Activated naive CD4-positive, alpha-beta T cell treated with anti-CD3 and anti-CD28 coated beads, Interleukin-2, amount 50 U/mL, for 16 hours (primary cell): Measurements from ENCODE around the gene GPR84.
A peak's percentile ranks its signal among the peaks of the same experiment; 100 is the strongest.
"Not testable (repeated sequence)": the region's sequence is repeated elsewhere in the genome, so short reads cannot be mapped to it uniquely, and the experiment has no call there.

ENCODE experiments used
- DNase-seq: peaks from one replicate; pipeline ENCODE4 v3.0.0-alpha.2; 2020

The GPR84 gene

DNA sequence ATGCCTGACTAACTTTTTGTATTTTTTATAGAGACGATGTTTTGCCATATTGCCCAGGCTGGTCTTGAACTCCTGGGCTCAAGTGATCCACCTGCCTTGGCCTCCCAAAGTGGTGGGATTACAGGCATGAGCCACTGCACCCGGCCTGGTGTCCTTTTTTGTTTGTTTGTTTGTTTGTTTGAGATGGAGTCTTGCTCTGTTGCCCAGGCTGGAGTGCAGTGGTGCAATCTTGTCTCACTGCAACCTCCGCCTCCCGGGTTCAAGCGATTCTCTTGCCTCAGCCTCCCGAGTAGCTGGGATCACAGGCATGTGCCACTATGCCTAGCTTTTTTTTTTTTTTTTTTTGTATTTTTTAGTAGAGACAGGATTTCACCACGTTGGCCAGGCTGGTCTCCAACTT is 10.0 kb downstream of the GPR84 start:
- not testable (repeated sequence) for DNase-seq

DNA sequence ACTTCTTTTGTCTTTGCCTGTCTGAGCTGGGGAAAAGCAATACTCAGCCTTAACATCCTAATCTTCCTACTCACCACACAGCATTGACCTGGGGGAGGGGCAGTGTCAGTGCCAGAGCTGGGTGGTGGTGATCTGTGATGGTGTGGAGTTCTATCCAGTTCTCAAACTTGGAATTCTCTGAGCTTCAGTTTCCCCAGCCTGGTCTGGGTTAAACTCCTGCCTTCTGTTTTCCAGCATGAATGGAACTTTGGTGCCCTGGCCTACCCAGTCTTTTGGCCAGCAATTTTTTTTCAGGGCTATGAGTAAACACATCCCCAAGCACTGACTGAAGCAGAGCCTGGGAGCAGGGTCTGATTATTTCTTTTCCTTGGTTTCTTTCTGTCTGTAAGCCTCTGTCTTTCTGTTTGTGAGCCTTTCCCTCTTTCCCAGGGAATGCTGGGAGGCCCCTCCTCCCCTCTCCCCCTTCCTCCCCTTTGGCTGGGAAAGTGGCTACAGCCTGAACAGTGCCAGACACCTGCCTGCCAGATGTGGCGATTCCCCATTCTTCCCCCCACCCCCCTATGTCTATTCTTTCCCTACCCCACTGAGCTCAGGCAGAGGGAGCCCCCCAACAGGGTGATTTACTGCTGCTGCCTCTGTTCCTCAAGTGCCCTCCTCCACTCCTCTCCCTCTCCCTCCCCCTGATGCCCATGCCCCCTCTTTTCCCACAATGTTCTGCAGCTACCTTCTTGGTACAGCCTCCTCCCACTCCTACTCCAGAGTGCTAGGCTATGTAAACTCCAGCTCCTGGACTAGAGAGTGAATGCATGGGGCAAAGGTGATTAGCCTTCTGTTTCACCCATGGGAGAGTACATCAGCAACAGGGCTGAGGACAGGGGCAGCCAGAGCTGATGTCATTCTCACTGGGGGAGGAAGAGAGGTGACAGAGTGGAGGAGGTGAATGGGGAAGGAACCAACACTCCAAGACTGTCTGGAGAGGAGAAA is 11.1 kb downstream of the GPR84 start:
- no peak for DNase-seq

DNA sequence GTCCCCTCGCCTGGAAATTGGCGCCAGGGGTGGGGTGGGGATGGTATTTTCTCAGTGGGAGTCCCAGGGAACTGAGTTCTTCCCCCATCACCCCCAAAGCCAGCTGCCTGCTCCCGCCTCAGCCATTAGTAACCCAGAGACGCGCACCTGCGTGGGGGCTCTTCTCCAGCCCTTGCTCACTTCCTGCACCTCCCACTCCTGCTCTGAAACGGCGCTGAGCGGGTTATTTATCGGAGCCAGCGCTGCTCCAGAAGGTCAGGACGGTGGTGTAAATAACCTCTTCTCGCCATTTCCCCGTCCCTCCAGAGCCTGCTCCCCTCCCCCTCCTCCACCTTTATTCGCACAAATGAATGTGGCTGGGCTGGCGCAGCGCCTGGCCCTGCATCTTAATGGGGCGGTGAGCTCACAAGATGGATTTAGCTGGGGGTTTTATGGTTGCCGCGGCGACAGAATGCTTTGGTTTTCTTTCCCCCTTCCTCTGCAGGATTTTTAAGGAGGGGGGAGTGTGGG is 12.2 kb downstream of the GPR84 start:
- DNase-seq, result peak; percentile 60

DNA sequence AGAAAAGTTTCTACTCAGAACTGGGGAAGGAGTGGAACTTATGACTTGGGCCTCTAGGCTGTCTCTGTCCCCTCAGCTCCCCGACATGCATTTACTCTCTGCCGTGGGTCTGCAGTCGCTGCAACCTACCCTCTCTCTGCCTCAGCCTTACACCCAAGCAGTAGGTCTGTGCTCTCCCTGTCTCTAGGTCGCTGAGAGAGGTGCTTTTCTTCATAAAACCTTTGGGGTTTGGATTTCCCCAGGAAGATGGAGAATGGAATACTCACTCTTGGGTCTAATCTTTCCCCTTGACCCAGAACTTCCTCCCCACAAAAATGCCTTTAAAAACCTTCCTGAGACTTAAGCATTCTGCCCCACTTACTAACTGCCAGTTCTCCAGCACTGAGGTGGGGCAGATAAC is 12.9 kb downstream of the GPR84 start:
- DNase-seq, result no peak

DNA sequence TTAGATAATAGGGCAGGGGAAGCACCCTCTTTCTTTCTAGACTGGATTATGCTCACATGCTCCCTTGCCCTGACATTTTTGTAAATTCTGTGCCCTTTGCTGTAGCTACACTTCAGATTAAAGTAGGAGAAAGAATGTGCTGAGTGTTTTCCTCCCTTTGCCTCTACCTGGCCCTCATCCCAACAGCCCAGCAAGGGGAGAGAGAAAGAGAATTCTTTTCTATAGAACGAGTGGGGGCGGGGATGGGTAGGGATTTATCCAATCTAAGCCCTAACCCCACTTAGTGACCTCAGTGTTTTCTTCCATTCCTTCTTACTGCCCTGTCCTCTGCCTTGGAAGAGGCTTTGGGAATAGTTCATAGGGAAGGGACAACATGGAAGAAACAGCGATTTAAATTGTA is 13.5 kb downstream of the GPR84 start:
- no peak for DNase-seq

DNA sequence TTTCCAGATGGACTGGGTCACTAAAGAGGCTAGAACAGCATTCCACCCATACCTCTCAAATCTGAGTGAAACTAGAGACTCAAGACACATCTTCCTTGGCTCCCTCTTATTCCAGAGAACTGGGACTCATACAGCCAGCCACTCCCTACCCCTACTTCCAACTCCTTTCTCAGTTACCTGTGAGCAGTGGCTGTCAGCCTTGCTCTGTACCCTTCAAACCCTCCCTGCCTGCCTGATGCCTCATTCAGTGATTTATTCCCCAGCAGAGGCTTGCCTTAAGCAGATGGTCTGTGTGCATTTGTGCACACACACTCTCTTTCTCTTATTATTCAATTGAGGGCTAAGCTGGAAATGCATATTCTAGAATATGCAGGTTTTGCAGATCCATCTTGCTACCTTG is 14.6 kb downstream of the GPR84 start:
- DNase-seq, result no peak

DNA sequence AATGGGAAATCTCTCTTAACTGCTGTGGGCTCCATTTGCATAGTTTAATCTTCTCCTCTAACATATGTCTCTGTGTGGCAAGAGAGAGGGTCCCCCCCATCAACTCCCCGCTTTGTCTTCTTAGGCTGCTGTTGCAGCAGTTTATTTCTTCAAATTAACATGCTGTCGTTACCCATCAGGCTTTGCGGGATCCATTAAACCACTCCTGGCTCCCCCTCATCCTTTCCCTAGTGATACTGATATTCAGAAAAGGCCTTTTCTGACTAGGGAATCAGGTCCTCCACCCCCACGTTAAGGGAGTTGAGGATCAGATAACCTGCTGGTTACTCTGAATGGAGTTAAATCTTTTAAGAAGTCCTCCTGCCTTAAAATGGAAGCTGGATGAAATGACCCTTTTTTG is 15.2 kb downstream of the GPR84 start:
- DNase-seq, result no peak

DNA sequence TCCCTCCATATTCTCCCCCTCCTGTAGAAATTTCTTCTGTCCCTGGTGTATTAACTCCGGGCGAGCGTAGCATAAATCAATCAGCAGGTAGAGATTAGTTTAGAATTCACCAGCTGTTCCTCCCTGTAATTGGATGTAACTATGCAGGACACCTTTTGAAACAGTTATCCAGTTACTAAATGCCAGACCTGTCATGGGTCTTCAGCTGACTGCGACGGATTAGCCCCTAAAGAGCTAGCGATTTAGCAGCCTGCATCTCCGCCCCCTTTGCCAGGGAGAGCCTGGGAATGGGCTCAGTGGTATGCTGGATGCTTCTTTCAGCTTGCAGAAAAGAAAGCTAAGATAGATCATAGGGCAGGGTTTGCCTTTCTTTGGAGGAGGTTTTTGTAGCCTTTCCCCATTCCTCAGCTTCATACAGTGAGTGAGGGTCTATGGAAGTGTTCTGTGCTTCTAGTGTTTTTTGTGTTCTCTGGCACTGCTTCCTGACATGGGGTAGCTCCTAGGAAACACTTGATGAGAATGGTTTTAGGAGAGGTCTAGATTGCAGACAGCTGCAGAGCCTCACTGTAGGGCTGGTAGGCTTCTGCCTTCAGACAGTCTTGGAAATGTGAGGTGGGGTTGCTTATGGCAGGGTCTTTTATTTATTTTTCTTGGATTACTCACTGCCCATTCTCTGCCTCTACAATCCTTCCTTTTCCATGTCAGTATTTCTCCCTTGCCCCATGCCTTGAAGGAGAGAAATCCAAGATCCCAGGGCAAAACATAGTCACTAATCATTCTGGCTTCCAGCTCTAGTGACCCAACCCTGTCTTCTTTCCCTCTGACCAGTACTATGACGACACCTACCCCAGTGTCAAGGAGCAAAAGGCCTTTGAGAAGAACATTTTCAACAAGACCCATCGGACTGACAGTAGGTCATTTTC is 22.6 kb downstream of the GPR84 start:
- no peak for DNase-seq

DNA sequence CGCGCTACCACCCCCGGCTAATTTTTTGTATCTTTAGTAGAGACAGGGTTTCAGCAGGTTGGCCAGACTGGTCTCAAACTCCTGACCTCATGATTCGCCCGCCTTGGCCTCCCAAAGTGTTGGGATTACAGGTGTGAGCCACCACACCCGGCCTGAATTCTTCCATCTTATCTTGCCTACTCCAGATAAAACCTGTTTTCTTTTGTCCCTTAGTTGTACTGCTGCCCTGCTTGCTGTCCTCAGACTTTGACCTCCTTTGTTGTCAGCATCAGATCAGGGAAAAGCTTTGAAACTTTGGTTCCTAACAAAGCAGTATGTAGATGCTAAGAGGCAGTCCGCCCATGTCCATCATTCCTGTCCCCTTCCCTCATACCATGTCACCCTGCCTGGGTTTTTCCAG is 23.4 kb downstream of the GPR84 start:
- no peak for DNase-seq

DNA sequence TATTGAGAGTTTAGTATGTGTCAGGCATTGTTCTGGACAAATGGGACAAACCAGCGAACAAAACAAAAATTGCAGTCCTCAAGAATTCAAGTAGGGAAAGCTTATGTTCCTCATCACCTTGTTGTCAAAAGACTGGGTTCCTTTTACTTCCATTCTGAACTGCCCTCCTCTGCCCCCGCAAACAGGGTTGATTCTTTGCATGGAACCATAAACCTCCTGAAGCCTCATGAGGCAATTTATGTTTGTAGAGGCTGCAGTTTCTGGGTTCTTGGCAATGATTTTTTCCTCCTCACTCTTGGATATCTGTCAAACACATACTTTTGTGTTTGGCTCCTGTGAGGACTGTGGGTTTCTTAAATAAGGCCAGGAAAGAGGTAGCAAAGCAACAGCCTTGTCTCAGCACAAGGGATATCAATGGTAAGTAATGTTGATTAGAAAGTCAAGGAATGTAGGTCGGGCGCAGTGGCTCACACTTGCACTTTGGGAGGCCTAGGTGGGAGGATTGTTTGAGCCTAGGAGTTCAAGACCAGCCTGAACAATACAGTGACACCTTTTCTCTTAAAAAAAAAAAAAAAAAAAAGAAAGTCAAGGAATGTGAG is 25.5 kb downstream of the GPR84 start:
- DNase-seq, result no peak

DNA sequence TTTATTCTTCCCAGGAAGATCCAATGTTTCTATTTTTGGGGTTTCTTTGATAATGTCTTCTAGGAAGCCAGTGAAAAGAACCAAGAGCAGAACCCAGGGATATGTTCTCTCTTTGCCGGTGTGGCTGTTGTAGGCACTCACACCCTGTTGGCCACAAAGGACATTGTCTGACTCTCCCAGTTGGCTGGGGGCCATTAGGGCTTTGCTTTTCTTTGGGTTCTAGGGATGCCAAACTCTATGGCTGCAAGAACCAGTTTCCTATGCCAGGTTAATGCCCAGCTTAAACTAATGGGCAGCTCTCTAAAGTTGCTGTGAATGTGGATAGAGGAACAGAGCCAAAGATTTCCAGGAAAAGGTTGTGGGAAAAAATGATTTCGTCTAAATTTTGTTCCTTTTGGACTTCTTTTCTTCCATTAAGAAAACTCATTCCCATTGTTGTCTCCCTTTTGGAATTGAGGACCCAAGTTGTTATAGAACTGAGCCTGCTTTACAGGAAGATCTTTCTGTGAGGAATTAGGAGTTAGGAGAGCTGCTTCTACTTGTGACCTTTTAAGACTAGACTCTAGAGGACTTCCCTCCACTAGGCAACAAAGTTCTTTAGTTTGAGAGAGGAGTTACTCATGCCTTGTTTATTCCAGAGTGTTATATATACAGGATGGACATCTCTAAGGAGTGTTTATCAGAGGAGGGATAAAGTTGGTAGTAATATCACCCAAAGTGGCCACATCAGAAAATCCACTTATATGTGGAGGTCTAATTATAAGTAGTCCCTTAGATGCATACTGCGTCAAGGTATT is 26.2 kb downstream of the GPR84 start:
- DNase-seq, result no peak

DNA sequence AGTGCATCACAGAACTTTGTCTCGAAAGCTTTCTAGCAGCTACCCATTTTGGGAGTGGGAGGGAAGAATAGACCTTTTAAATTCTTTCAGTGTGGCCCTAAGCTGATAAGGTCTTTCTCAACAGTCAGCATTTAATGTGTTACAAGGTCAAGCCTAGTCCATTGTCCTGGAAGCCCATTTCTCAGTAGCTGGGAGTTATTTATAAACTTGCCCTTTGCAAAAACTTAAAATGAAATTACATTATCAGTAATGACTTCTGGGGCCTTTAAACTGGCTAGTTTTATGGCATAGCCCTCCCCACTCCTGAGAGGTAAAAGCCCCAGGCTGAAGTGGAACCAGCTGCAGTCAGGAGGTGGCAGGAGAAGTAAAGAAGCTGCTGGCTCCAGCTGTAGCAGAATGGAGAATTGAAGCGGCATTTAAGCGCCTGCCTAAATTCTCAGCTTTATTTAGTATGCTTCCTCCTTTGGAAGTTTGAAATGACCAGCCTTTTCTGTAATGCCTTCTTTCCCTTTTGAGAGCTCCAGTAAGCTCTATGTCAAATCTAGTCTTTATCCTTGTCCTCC is 26.9 kb downstream of the GPR84 start:
- DNase-seq, result no peak

DNA sequence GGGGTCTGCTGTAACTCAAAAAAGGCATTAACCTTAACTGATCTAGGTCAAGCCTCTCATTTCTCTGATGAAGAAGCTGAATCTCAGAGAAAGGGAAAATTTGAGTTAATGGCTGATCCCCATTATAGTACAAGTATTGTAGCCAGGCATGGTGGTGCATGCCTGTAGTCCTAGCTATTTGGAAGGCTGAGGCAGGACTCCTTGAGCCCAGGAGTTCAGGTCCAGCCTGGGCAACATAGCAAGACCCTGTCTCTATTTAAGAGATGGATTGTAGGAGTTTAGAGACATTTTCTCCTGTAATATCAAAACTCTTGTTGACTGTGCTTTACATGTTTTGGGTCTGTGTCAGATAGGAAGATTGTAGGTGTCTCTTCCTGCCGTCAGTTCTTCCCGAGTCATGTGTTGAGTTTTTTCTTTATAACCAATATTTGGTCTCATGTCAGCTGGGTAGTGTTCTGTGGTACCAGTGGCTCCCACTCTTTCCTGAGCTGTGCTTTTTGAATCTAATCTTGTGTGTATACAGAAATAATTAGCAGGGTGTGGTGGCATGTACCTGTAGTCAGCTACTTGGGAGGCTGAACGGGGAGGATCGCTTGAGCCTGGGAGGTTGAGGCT is 30.8 kb downstream of the GPR84 start:
- DNase-seq, result no peak

DNA sequence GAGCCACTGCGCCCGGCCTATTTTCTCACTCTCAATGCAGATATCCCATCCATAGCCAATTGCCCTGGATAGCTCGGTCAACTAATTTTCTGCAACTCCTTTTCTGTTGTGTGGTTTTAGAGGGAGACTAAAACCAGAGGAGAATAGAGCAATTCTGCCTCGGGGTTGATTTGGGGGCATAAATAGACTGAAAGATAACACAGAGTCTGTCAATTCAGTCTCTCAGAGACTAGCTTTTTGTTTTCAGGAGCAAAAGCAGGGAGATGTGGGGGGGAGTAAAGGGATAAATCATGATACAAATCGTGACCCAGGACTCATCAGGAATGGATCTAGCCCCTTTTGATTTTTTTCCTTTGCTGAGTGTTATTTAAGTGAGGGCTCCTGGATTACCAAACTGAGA is 32.8 kb downstream of the GPR84 start:
- DNase-seq, result no peak

DNA sequence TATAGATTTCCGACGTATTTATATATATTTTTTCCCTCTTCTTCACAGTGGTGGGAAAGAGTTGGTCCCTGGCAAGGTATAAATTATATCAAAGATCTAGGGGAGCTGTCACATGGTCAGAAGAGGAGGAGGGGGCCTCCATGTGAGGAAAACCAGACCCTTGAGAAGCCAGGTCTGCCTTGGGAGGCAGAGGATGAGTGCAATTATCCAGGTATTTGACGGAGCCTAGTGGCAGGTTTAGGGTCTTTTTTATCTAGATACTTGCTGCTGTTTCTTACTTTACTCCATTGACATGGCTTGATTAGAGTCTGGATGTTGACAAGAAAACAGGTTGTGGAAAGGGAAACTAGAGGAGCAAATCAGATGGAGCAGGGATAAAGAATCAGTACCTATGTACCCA is 33.8 kb downstream of the GPR84 start:
- DNase-seq, result no peak

DNA sequence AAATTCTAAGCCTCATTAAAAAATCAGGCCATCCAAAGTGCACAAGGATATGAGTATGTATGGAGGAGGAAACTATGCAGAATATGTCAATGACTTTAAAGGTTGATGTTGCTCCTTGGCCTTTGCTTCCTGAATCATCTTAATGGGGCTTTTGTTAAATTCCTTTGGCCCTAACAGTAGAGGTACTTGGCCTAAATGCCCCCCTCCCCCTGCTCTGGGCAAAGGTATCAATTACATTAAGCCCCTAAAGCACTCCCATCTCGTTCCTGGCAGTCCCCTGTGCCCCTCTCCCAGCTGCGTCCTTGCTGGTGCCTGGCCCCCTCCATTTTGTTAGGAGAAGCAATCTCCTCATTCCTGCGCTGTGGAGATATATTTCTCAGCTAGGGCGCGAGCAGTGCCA is 34.5 kb downstream of the GPR84 start:
- DNase-seq, result no peak

DNA sequence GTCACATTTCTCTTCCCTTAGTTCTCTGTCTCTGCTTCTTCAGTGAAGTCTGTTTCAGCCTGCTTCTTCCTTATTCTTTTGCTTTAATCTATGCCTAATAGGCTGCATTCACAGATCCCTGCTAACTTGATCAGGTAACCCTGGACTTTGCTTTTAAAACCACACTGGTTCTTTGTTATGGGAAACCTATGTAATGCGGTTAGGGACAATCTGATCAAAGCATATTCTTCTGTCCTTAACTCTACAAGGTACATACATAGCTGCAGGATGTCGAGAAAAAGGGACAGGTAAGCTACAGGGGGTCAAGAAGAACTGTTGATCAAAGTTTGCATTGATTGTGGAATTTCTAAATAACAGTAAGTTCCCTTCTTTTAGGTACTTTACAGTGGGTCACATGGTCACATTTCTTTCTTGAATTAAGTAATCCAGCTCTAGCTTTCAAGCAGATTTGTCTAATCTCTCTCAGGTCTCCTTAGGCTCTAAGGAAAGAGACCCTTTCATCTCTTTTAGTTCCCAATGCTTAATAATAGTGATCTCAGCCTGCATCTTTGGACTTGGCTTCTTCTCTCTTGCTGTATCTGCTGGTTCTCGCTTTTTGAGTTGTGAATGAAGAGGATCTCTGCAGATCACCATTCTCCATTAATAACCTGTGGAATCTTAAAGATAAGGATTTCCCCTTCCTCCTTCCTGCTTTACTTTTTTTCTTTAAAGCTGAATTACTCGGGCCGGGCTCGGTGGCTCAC is 35.5 kb downstream of the GPR84 start:
- DNase-seq, result no peak

DNA sequence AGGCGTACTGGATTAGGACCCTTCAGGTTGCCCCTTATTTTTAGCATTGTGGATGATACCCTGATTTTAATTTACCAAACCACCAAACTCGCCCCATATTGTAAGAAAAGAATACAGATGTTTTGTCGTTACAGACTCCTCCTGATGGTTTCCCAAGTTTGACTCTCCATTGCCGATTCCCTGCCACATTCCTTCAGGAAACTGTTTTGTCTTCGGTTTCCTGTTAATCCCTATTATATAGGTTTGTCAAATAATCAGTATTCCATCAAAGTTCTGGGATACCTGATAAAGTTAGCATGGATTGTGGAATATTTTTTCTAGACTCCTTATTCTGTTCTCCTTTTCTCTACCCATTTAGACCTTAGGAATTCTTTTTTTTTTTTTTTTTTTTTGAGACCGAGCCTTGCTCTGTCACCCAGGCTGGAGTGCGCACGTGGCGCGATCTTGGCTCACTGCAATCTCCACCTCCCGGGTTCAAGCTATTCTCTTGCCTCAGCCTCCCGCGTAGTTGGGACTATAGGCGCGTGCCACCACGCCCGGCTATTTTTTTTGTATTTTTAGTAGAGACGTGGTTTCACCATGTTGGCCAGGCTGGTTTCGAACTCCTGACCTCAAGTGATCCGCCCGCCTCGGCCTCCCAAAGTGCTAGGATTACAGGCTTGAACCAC is 38.7 kb downstream of the GPR84 start:
- DNase-seq, result not testable (repeated sequence)

DNA sequence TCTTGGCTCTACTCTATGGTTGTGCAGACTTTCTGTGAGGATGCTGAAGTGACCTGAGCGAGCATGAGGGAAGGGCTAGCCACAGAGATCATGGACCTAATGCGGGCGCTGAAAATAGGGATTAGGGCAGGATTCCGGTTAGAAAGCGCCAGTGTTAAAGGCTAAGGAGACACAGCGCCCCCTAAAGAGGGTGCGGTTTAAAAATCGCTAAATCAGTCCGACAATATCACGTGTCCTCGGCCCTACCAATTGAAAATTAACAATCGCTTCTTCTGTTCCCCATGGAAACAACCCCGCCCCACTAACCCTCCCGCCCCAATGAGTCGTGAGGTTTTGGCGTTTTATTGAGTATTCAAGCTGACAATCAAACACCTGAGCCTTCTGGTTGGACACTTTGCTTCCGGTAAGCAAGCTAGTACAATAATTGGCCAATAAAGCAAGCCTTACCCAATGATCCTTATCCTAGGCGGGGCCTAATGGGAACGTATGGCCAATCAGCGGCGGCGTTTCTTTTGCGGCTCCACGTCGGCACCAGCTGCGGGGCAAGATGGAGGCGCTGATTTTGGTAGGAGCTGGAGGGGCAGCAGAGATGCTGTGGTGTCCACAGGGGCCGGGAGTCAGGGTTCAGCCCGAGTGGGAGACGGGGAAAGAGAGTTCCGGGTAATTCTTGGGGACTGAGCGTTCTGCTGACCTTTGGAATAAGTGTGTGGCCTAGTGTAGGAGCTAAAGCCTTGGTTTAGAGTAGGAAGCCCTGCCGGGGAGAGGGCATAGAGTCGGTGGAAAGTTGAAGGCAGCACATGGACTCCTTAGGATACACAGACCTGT is 39.5 kb downstream of the GPR84 start, which contains the start of gene COPZ1:
Gene COPZ1 (plus strand): TSS at position 515 of the 825 bp plus-strand sequence. CDS start 33 bp downstream, at position 548.
- DNase-seq, result peak; percentile 91
